Chondrocyte (in vitro differentiated cells): ENCODE data around the gene GABRG1. TPM values are rescaled to one million over a fixed set of nuclear protein-coding genes. Genes with fewer than 3 reads are reported as not detected.

ENCODE experiments used
- DNase-seq: peaks from one replicate; pipeline ENCODE4 v3.0.0; 2021; ENCODE audit warnings: mixed read lengths, low spot score
- H3K27ac Mint-ChIP-seq: one replicate; pipeline ENCODE4 v1.8.0; 2021; ENCODE audit warnings: mild to moderate bottlenecking, moderate library complexity, mixed read lengths; ENCODE audit not compliant: unreplicated experiment
- H3K27me3 Mint-ChIP-seq: 2 replicates; pipeline ENCODE4 v1.8.0; 2021; ENCODE audit warnings: low read depth, mixed read lengths
- H3K36me3 Mint-ChIP-seq: 2 replicates; pipeline ENCODE4 v1.8.0; 2021; ENCODE audit warnings: low read depth, mixed read lengths
- H3K4me1 Mint-ChIP-seq: 2 replicates; pipeline ENCODE4 v1.8.0; 2021; ENCODE audit warnings: low read depth, mild to moderate bottlenecking, mixed read lengths
- H3K4me3 Mint-ChIP-seq: one replicate; pipeline ENCODE4 v1.8.0; 2021; ENCODE audit warnings: mild to moderate bottlenecking, moderate library complexity, mixed read lengths; ENCODE audit not compliant: unreplicated experiment
- H3K9me3 Mint-ChIP-seq: 2 replicates; pipeline ENCODE4 v1.8.0; 2021; ENCODE audit warnings: low read depth, mixed read lengths
- total RNA-seq: library from RNA; stranded (reverse); gene quantifications from 3 replicates; pipeline ENCODE4 v1.2.1, GENCODE V29; 2021
- TF ChIP-seq, protein P1 (sequence below): fragments of 200-600 bp; sonication (generic); IDR thresholded peaks from 2 replicates; pipeline ENCODE4 v1.5.0; 2021; ENCODE audit warnings: antibody characterized with exemption, mild to moderate bottlenecking, moderate library complexity

GABRG1 gene
- total RNA-seq, 1 donor from 2014 or later = not detected

DNA sequence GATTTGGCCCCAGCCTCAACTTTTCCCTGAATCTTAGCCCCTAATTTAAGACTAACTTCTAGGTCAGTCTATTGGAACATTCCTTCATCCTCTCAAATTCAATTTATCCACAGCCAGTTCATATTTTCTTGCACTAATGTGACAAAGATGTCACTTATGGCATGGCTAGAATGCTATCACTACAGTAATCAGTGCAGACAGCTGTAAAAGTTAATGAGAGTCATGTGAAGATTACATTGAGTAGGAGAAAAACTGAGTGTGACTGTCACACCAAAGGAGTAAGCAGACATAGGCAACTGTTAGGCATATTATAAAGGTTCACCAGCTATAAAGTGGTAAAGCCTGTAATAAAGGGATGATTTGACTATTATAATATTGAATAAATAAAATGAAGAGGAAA is 42.6 kb downstream of the GABRG1 start:
- H3K4me3 Mint-ChIP-seq = no peak overlapping the region
- no peak for DNase-seq
- no peaks in the 10 kb centered on the region for H3K36me3 Mint-ChIP-seq
- TF ChIP-seq, protein P1, sequence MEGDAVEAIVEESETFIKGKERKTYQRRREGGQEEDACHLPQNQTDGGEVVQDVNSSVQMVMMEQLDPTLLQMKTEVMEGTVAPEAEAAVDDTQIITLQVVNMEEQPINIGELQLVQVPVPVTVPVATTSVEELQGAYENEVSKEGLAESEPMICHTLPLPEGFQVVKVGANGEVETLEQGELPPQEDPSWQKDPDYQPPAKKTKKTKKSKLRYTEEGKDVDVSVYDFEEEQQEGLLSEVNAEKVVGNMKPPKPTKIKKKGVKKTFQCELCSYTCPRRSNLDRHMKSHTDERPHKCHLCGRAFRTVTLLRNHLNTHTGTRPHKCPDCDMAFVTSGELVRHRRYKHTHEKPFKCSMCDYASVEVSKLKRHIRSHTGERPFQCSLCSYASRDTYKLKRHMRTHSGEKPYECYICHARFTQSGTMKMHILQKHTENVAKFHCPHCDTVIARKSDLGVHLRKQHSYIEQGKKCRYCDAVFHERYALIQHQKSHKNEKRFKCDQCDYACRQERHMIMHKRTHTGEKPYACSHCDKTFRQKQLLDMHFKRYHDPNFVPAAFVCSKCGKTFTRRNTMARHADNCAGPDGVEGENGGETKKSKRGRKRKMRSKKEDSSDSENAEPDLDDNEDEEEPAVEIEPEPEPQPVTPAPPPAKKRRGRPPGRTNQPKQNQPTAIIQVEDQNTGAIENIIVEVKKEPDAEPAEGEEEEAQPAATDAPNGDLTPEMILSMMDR = no peak
- no peak overlapping the region for H3K27ac Mint-ChIP-seq
- no peaks in the 10 kb centered on the region for H3K4me1 Mint-ChIP-seq
- H3K27me3 Mint-ChIP-seq = peaks cover 2% of the 10 kb centered on the region
- no peaks in the 10 kb centered on the region for H3K9me3 Mint-ChIP-seq

DNA sequence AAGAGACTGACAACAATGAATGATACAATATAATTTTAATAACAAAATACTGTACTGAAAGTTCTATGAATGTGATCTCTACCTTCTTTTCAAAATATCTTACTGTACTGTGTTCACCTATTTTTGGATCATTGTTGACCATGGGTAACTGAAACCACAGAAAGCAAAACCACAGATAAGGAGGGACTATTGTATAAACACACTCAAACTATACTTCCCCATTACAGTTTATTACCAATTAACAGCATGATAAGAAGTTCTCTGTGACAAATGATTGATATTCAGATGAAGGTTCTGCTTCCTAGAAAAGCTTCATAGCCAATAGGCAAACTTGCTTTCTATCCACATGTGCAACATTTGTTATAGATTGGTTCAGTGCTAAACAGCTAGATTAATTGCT is 50.1 kb downstream of the GABRG1 start:
- TF ChIP-seq, protein P1 = no peak
- no peak overlapping the region for H3K4me3 Mint-ChIP-seq
- H3K36me3 Mint-ChIP-seq = no peaks in the 10 kb centered on the region
- H3K9me3 Mint-ChIP-seq = no peaks in the 10 kb centered on the region
- H3K4me1 Mint-ChIP-seq = no peaks in the 10 kb centered on the region
- no peak for DNase-seq
- no peaks in the 10 kb centered on the region for H3K27me3 Mint-ChIP-seq
- H3K27ac Mint-ChIP-seq = no peak overlapping the region

DNA sequence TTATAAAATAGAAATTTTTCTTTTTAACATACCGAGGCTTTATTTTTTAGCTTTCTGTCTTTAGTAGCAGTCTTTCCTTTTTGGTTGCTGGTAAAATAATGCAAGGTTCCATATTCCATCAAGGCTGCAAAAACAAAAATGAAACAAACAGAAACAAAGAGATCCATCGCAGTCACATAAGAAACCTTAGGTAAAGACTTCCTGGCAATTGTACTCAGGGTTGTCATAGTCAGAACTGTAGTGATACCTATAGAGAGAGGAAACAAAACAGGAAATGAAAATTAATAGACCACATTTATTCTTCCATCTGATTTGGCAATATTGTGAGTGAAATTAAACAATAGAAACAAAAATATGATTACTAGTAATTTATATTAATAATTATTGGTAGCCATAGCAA is 72.5 kb downstream of the GABRG1 start:
- Mint-ChIP-seq H3K4me3 (no peak overlapping the region), H3K27ac (no peak overlapping the region), H3K9me3 (no peaks in the 10 kb centered on the region), H3K4me1 (no peaks in the 10 kb centered on the region), H3K27me3 (peaks cover 2% of the 10 kb centered on the region), H3K36me3 (no peaks in the 10 kb centered on the region)
- no peak for DNase-seq
- TF ChIP-seq, protein P1 = no peak

DNA sequence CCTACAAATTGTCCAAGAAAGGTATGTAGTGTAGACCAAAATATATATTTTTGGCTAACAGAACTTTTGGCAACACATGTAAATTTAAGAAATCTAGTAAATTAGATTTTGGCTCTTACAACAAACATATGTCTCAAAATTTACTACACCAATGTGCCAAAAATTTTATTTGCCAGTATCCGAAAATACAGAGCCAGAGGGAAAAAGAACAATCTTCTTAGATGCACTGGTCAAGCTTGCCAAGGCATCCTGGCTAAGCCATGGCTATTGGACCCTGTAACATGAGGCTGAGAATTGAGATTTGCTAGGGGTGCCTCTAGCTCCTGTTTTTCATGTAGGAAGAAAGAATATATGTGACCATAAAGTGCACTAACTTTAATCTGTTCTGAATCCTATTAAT is 91.8 kb downstream of the GABRG1 start:
- peaks cover 7% of the 10 kb centered on the region for H3K27me3 Mint-ChIP-seq
- peaks cover 21% of the 10 kb centered on the region for H3K9me3 Mint-ChIP-seq
- TF ChIP-seq, protein P1 = no peak
- no peaks in the 10 kb centered on the region for H3K4me1 Mint-ChIP-seq
- no peak overlapping the region for H3K27ac Mint-ChIP-seq
- H3K36me3 Mint-ChIP-seq = no peaks in the 10 kb centered on the region
- no peak overlapping the region for H3K4me3 Mint-ChIP-seq
- DNase-seq = no peak

DNA sequence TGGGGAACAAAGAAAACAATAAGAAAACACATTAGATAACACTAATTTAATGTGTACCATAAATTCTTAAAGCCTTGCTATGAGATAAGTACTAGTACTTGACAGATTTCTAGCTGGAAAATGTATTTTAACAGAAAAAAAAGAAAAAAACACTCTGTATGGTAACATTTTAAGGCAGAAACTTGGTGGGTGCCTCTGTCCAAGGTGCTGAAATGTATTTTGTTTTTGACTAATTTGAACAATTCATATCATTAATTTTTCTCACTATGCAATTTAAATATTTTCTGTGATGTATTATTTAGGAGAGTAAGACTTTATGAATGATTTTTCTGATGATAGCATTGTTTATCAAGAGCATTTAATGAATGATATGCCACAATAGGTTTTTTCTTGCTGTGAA is 107.5 kb downstream of the GABRG1 start:
- no peaks in the 10 kb centered on the region for H3K4me1 Mint-ChIP-seq
- TF ChIP-seq, protein P1 = no peak
- H3K27me3 Mint-ChIP-seq = no peaks in the 10 kb centered on the region
- H3K36me3 Mint-ChIP-seq = no peaks in the 10 kb centered on the region
- no peak for DNase-seq
- H3K9me3 Mint-ChIP-seq = no peaks in the 10 kb centered on the region
- H3K27ac Mint-ChIP-seq = no peak overlapping the region
- H3K4me3 Mint-ChIP-seq = no peak overlapping the region
